HG02938 (cell line): ENCODE results near the gene EBF4.
"Not testable (repeated sequence)": the region's sequence is repeated elsewhere in the genome, so short reads cannot be mapped to it uniquely, and the experiment has no call there.

Experiments
- ATAC-seq: cut with Tn5 transposase; IDR thresholded peaks from one replicate; pipeline ENCODE4 v1.9.1; 2021; ENCODE audit warnings: mild to moderate bottlenecking, moderate library complexity; ENCODE audit not compliant: unreplicated experiment

Gene EBF4

GRCh38 chr20:2807929-2808328 is 115.3 kb downstream of the EBF4 start:
- ATAC-seq = not testable (repeated sequence)

- ATAC-seq = no peak
Measured at GRCh38 chr20:2809690-2810089, 117.1 kb downstream of the EBF4 start.
